HG03378 (cell line): ENCODE data around the gene TTLL10.
A peak's percentile ranks its signal among the peaks of the same experiment; 100 is the strongest.

Experiments used
- ATAC-seq: cut with Tn5 transposase; IDR thresholded peaks from one replicate; pipeline ENCODE4 v1.9.1; 2021; ENCODE audit warnings: mild to moderate bottlenecking, moderate library complexity; ENCODE audit not compliant: unreplicated experiment

The TTLL10 gene

GRCh38 chr1:1218524-1219200 lies 45.0 kb downstream of the TTLL10 start:
- no peak for ATAC-seq

GRCh38 chr1:1219341-1219740 lies 45.7 kb downstream of the TTLL10 start:
- no peak for ATAC-seq

- no peak for ATAC-seq
Measured at GRCh38 chr1:1220197-1220596, 46.5 kb downstream of the TTLL10 start.

- no peak for ATAC-seq
Measured at GRCh38 chr1:1221887-1222574, 48.4 kb downstream of the TTLL10 start.

- no peak for ATAC-seq
Measured at GRCh38 chr1:1222575-1223225, 49.0 kb downstream of the TTLL10 start.

GRCh38 chr1:1223321-1223720 lies 49.6 kb downstream of the TTLL10 start:
- ATAC-seq = no peak

GRCh38 chr1:1223891-1224290 lies 50.2 kb downstream of the TTLL10 start:
- ATAC-seq = no peak

- ATAC-seq = no peak
Measured at GRCh38 chr1:1225238-1225845, 51.7 kb downstream of the TTLL10 start.

GRCh38 chr1:1225913-1226312 lies 52.2 kb downstream of the TTLL10 start:
- no peak for ATAC-seq

GRCh38 chr1:1226566-1227362 lies 53.1 kb downstream of the TTLL10 start:
- ATAC-seq = no peak

- no peak for ATAC-seq
Measured at GRCh38 chr1:1227386-1227785, 53.7 kb downstream of the TTLL10 start.

GRCh38 chr1:1228187-1228586 lies 54.5 kb downstream of the TTLL10 start:
- no peak for ATAC-seq

- ATAC-seq = no peak
Measured at GRCh38 chr1:1228596-1229321, 55.1 kb downstream of the TTLL10 start.

- ATAC-seq = no peak
Measured at GRCh38 chr1:1229770-1230169, 56.1 kb downstream of the TTLL10 start.

- no peak for ATAC-seq
Measured at GRCh38 chr1:1230656-1231399, 57.1 kb downstream of the TTLL10 start.

GRCh38 chr1:1231400-1232207 lies 57.9 kb downstream of the TTLL10 start, which contains the start of gene SDF4:
Gene SDF4 (minus strand): TSS chr1:1232001. CDS start chr1:1228772, 3,229 bp downstream.
- ATAC-seq = peak; percentile 73

GRCh38 chr1:1232208-1232795 lies 58.6 kb downstream of the TTLL10 start, which contains the start of gene B3GALT6:
Gene B3GALT6 (plus strand): TSS chr1:1232237. CDS start chr1:1232279, 42 bp downstream.
- ATAC-seq = no peak
